Lower leg skin (tissue), 4 donors: Measurements from ENCODE around the gene SNTA1. TPM values are rescaled to one million over a fixed set of nuclear protein-coding genes. Genes with fewer than 3 reads are reported as not detected.
"Not testable (repeated sequence)": the region's sequence is repeated elsewhere in the genome, so short reads cannot be mapped to it uniquely, and the experiment has no call there.

Experiments
- DNase-seq, 2 donors: peaks; one replicate each; pipeline ENCODE4 v3.0.0-alpha.2; 2019; ENCODE audit warnings: low spot score in 2 of 2
- H3K4me3 ChIP-seq: fragments of 200-600 bp; sonication (generic); 2 replicates; pipeline ENCODE4 v1.5.1; 2017; ENCODE audit warnings: mild to moderate bottlenecking, low read depth; ENCODE audit not compliant: poor library complexity, severe bottlenecking
- CTCF ChIP-seq, 3 donors: fragments of 450-650 bp; IDR thresholded peaks; one replicate each; pipeline ENCODE4 v1.5.1; 2016; ENCODE audit warnings: antibody characterized with exemption in 3 of 3, mild to moderate bottlenecking in 3 of 3, moderate library complexity in 2 of 3
- POLR2A ChIP-seq, 2 donors: fragments of 450-650 bp; IDR thresholded peaks; one replicate each; pipeline ENCODE4 v1.6.1; 2016 to 2017; ENCODE audit warnings: antibody characterized with exemption in 2 of 2, mild to moderate bottlenecking in 1 of 2, moderate library complexity in 1 of 2
- WGBS, 2 donors: methylation state at CpG; one replicate each; pipeline ENCODE4 v1.1.5; 2018; 5-methylcytosine and 5-hydroxymethylcytosine counted together
- intact Hi-C: fragments of 100-400 bp; cut with DNase I; formaldehyde crosslinking; loops from one replicate; pipeline ENCODE4 v1.15.0; 2023; ENCODE audit warnings: low total_unique reads
- total RNA-seq, 4 donors: library from RNA; depleted of rRNA; stranded (reverse); fragments of >200 nt; gene quantifications; one replicate each; pipeline ENCODE4 v1.1.0, GENCODE V29; 2016

The SNTA1 gene
- total RNA-seq, 4 donors from 2014 or later: 13.0 to 22.6 (median 17.8) TPM

- TF ChIP-seq CTCF (IDR thresholded peaks at IDR 0.05) (no peak), POLR2A (IDR thresholded peaks at IDR 0.05) (no peak)
- H3K4me3 ChIP-seq: no peak overlapping the region
- intact Hi-C loops: no loop called here
- DNase-seq: no peak
- WGBS, 2 donors: 88 to 95% methylated on average over 2 of the region's 2 CpGs
Measured at GRCh38 chr20:33438481-33438880, 5.1 kb downstream of the SNTA1 start.

- intact Hi-C loops: no loop called here
- TF ChIP-seq POLR2A (IDR thresholded peaks at IDR 0.05) (no peak), CTCF (IDR thresholded peaks at IDR 0.05) (no peak)
- WGBS, 2 donors: 72 to 77% methylated on average over 12 of the region's 12 CpGs
- DNase-seq: peak in 1 of 2 donors; percentile 89
- no peak overlapping the region for H3K4me3 ChIP-seq
Measured at GRCh38 chr20:33437141-33437911, 6.2 kb downstream of the SNTA1 start.

GRCh38 chr20:33434434-33434833 is 9.1 kb downstream of the SNTA1 start:
- no peak overlapping the region for H3K4me3 ChIP-seq
- no peak for DNase-seq
- WGBS, 2 donors: 92 to 94% methylated on average over 5 of the region's 5 CpGs
- intact Hi-C loops: no loop called here
- TF ChIP-seq POLR2A (IDR thresholded peaks at IDR 0.05) (no peak), CTCF (IDR thresholded peaks at IDR 0.05) (no peak)

- DNase-seq: no peak
- TF ChIP-seq POLR2A (IDR thresholded peaks at IDR 0.05): no peak
- no peak for TF ChIP-seq CTCF (IDR thresholded peaks at IDR 0.05)
- WGBS, 2 donors: 67 to 70% methylated on average over 8 of the region's 8 CpGs
- intact Hi-C loops: no loop called here
- H3K4me3 ChIP-seq: no peak overlapping the region
Measured at GRCh38 chr20:33433465-33434234, 9.9 kb downstream of the SNTA1 start.

GRCh38 chr20:33431797-33432381 is 11.7 kb downstream of the SNTA1 start:
- H3K4me3 ChIP-seq: no peak overlapping the region
- WGBS, 2 donors: 64 to 73% methylated on average over 5 of the region's 5 CpGs
- no peak for TF ChIP-seq POLR2A (IDR thresholded peaks at IDR 0.05)
- no peak for TF ChIP-seq CTCF (IDR thresholded peaks at IDR 0.05)
- DNase-seq: no peak
- intact Hi-C loops: no loop called here

GRCh38 chr20:33423875-33424274 is 19.7 kb downstream of the SNTA1 start:
- DNase-seq, intact Hi-C loops, H3K4me3 ChIP-seq: not testable (repeated sequence)
- 93 to 95% methylated on average over 11 of the region's 11 CpGs for WGBS, 2 donors
